ENCODE data around the gene GATAD1. TPM values are rescaled to one million over a fixed set of nuclear protein-coding genes. Genes with fewer than 3 reads are reported as not detected.

GATAD1 gene
- polyA plus RNA-seq, 1 experiment = 17.4 TPM

DNA sequence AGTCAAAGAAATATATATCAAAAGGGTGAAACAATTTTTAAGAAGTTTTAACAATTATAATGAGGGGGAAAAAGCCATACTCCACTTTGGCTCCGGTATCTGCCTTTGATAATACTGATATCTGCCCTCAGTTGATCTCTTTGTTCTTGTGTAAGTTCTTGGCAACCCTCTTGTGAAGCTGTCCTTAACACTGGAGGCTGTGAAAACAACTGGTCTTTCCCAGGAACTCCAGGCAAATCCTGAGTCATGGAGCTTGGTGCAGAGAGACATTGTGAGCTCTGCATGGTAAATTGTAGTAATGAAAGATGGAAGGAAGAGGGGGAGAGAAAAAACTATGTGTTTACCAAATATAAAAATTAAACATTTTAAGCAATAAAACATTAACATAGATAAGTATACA lies 42.4 kb downstream of the GATAD1 start:
- POLR2A ChIA-PET = no interaction called here
- Histone ChIP-seq H3K36me3 (ENCODE audit: control insufficient read depth, insufficient read depth, low read length) (peaks cover 3% of the 10 kb centered on the region; the same call in 1 of the 2 replicates), H3K4me3 (ENCODE audit: low read depth, low read length) (no peak overlapping the region), H3K27me3 (ENCODE audit: control insufficient read depth, insufficient read depth, low read length) (no peaks in the 10 kb centered on the region)
- DNase-seq (ENCODE audit: low read depth) = no peak
- TF ChIP-seq, protein P1, sequence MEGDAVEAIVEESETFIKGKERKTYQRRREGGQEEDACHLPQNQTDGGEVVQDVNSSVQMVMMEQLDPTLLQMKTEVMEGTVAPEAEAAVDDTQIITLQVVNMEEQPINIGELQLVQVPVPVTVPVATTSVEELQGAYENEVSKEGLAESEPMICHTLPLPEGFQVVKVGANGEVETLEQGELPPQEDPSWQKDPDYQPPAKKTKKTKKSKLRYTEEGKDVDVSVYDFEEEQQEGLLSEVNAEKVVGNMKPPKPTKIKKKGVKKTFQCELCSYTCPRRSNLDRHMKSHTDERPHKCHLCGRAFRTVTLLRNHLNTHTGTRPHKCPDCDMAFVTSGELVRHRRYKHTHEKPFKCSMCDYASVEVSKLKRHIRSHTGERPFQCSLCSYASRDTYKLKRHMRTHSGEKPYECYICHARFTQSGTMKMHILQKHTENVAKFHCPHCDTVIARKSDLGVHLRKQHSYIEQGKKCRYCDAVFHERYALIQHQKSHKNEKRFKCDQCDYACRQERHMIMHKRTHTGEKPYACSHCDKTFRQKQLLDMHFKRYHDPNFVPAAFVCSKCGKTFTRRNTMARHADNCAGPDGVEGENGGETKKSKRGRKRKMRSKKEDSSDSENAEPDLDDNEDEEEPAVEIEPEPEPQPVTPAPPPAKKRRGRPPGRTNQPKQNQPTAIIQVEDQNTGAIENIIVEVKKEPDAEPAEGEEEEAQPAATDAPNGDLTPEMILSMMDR (IDR thresholded peaks at IDR 0.05; ENCODE audit: insufficient read depth, low read depth, low read length) = no peak
- CTCF ChIA-PET = interaction anchor here (0.6 to 1.9 kb wide), 2 partner anchors 26 to 42 kb away, joined by 4 read pairs; partner anchors contain the start of gene GATAD1

- TF ChIP-seq, protein P1 (IDR thresholded peaks at IDR 0.05; ENCODE audit: insufficient read depth, low read depth, low read length) = no peak
- H3K36me3 ChIP-seq (ENCODE audit: control insufficient read depth, insufficient read depth, low read length) = peaks cover 2% of the 10 kb centered on the region; the same call in 1 of the 2 replicates
These were observed 49.6 kb downstream of the GATAD1 start for GRCh38 chr7:92496876-92497275.

GRCh38 chr7:92498557-92498956 lies 51.3 kb downstream of the GATAD1 start:
- CTCF ChIA-PET = interaction anchor here (1.0 kb wide), 1 partner anchor 10 kb away, joined by 4 read pairs; no protein-coding TSS in a partner anchor
- Histone ChIP-seq H3K36me3 (ENCODE audit: control insufficient read depth, insufficient read depth, low read length) (peaks cover 2% of the 10 kb centered on the region; the same call in 1 of the 2 replicates), H3K4me3 (ENCODE audit: low read depth, low read length) (no peak overlapping the region), H3K27me3 (ENCODE audit: control insufficient read depth, insufficient read depth, low read length) (no peaks in the 10 kb centered on the region)
- DNase-seq (ENCODE audit: low read depth) = no peak
- POLR2A ChIA-PET = no interaction called here
- TF ChIP-seq, protein P1 (IDR thresholded peaks at IDR 0.05; ENCODE audit: insufficient read depth, low read depth, low read length) = no peak

More at GRCh38 chr7:92496876-92497275, 49.6 kb downstream of the GATAD1 start:
- POLR2A ChIA-PET = no interaction called here
- no peaks in the 10 kb centered on the region for H3K27me3 ChIP-seq (ENCODE audit: control insufficient read depth, insufficient read depth, low read length)
- DNase-seq (ENCODE audit: low read depth) = no peak
- no peak overlapping the region for H3K4me3 ChIP-seq (ENCODE audit: low read depth, low read length)
- CTCF ChIA-PET = no interaction called here

- TF ChIP-seq, protein P1 (IDR thresholded peaks at IDR 0.05; ENCODE audit: insufficient read depth, low read depth, low read length) = no peak
- CTCF ChIA-PET = no interaction called here
- Histone ChIP-seq H3K4me3 (ENCODE audit: low read depth, low read length) (no peak overlapping the region), H3K27me3 (ENCODE audit: control insufficient read depth, insufficient read depth, low read length) (no peaks in the 10 kb centered on the region), H3K36me3 (ENCODE audit: control insufficient read depth, insufficient read depth, low read length) (peaks cover 1% of the 10 kb centered on the region; the same call in 1 of the 2 replicates)
- no peak for DNase-seq (ENCODE audit: low read depth)
- POLR2A ChIA-PET = no interaction called here
These were observed 56.5 kb downstream of the GATAD1 start for GRCh38 chr7:92503767-92504166.

GRCh38 chr7:92504563-92504962 lies 57.3 kb downstream of the GATAD1 start:
- Histone ChIP-seq H3K36me3 (ENCODE audit: control insufficient read depth, insufficient read depth, low read length) (peaks cover 1% of the 10 kb centered on the region; the same call in 1 of the 2 replicates), H3K27me3 (ENCODE audit: control insufficient read depth, insufficient read depth, low read length) (no peaks in the 10 kb centered on the region), H3K4me3 (ENCODE audit: low read depth, low read length) (no peak overlapping the region)
- TF ChIP-seq, protein P1 (IDR thresholded peaks at IDR 0.05; ENCODE audit: insufficient read depth, low read depth, low read length) = no peak
- ChIA-PET POLR2A (no interaction called here), CTCF (no interaction called here)
- DNase-seq (ENCODE audit: low read depth) = no peak
